Left hindlimb (tissue), 1 donor: ENCODE data around the gene SELENOK.

Experiments
- DNase-seq: peaks from one replicate; pipeline ENCODE4 v3.0.0-alpha.2; 2018

Gene SELENOK

DNA sequence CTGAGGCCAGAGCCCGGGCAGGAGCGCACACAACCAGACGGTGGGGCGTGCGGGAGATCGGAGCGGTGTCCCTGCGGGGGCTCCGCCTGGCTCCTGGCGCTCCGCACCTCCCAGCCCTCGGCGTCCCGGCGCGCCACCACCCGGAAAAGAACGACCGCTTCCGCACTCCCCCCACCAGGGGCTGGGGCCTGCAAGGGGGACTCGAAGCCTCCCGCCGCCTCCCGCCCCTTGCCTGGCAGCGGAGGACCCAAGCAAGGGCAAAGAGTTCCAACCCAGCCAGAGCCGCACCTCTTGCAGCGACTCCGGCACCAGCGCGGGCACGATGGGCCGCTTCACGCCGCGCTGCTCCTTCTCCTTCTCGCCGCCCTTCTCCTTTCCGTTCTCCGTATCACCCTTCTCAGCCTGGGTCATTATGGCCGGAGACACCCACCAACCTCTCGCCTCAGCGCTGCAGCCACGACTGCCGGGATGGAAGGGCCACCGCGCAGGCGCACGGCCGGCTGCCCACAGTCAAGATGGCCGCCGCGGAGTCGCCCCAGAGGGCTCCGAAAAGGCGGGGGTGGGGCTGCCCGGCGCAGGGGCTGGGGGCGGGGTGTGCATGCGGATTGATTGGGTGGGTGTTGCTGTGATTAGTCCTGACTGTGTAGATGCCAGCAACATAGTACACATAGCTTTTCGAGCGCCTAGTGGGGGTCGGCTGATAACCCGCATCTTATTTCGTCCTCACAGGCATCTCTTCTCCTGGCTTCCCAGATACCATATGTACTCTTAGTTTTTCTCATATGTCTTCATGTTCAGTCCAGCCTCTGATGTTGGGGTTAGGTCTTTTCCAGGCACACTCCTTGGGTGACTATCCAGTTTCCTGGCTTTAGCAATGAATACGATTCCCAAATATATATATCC is 9.7 kb downstream of the SELENOK start, which contains the start of gene ACTR8:
TSS of gene ACTR8 (minus strand) at position 462 of the 903 bp plus-strand sequence. CDS start at position 411, 51 bp downstream.
- DNase-seq: peak; percentile 94

DNA sequence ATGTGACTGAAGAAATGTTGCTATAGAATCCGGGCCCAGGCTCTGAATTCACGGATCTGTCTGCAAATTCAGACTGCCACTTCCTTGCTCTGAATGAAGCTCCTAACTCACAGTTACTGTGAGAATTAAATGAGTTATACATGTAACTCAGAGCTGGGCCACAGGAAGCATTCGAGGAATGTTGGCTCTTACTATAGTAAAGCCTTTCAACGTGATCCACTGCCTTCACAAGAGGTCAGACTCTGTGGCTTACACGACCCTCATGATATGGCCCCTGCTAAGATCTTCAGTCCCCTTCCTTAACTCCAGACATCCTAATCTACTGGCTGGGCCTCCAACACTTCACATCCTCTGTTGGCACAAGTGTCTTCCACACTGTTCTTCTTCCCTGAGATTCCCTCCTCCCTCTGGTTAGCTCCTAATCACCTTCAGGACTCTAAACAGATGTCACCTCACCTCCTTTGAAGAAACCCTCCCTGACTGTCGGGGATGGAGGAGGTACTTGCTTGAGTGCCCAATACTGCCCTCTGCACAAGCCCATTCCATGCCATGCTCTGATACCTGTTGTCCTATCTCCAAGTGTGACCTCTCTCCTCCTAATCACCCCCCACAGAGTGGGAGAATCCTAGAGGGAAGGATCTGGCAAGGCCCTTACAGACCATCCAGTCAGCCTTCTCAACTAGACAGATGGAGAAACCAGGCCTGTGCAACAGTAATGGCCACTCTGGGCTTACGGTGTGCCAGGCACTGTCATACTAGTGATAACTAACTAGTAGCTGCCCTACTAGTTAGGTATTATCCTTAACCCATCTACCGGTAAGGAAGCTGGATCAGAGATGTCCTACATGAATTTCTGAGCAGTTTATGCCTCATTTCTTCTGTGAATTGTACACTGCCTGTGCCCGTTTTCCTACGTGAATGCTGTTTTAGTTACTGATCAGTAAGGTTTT is 11.0 kb downstream of the SELENOK start:
- DNase-seq: no peak

DNA sequence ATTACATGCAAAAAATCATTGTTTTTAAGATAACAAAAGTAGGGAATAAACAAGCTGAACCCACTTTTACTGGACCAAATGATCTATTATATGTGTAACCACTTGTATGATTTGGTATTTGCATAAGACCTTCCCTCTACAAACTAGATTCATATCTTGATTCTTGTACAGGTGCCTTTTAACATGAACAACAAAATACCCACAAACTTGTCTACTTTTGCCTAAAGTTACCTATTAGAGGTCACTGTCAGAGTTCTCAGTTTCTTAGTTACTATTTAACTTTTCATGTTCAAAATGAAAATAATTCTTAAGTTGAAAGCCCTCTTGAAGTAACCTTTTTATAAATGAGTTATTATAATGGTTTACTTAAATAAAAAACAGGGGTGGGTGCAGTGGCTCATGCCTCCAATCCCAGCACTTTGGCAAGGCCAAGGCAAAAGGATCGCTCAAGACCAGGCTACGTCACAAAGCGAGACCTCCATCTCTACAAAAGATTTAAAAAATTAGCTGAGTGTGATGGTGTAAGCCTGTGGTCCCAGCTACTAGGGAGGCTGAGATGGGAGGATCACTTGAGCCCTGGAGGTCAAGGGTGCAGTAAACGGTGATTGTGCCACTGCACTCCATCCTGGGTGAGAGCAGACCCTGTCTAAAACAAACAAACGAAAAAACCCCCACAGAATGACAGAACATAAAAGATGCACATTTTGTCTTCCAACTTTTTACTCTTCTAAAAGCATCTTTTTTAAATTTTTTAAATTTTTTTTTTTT is 25.7 kb downstream of the SELENOK start:
- DNase-seq: no peak

DNA sequence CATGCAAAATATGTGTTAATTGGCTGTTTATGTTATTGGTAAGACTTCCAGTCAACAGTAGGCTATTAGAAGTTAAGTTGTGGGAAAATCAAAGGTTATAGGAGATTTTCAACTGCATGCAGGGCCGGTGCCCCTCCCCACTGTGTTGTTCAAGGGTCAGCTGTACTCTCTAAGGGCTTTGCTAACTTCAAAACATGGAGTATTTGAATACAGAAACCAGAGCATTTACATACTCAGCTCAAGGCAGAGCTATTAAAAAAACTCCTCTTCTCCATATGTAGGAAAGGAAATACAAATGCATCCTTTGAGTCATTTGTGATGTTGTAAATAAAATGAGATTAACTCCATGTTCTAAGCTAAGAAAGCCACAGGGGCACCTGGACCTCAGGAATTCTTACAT is 28.5 kb downstream of the SELENOK start:
- no peak for DNase-seq

DNA sequence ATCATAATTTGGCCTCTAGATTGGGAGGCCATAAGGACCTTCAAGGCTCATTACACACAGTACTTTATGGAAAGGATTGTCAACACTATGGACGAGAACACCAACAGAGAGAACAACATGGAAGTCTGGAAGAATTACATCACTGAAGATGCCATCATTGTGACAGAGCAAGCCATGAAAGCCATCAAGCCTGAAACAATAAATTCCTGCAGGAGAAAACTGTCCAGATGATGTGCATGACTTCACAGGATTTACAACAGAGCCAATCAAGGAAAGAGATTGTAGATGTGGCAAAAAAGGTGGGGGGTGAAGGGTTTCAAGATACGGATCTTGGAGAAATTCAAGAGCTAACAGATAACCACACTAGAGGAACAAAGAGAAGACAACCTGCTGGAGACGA is 29.4 kb downstream of the SELENOK start:
- DNase-seq: no peak

DNA sequence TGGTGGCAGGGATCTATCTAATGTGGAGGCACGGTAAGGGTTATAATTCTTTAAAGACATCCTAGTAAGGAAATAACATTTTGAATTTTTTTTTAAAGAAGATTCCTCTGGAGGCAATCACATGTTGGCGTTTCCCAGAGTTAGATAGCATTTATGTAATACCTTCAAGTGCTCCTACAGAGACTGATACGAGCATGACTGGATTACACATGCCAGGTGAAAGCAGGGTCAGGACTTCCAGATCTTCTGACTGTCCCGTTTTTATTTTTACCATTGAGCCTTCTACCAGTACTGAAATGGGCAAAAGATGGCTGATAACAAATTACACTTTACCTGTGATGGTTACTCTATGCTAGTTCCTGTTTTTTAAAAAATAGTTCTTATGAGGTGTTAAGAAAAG is 31.5 kb downstream of the SELENOK start:
- no peak for DNase-seq

DNA sequence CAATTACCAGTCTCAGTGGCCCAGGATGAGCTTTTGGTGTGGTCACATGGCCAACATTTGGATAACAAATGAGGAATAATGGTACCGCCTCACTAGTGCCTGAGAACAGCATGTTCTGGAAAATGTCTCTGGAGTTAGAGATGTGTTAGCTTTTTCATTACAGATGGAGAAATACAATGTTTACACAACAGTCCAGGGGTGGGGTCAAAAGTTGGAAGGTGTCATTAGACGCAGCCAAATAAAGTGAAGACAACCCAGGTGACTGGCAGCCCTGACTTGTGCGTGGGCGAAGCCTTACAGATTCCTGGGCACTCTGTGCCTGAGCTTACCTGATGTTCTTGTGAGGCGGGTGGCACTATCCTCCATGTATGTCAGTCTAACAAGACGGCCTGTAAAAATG is 32.5 kb downstream of the SELENOK start:
- no peak for DNase-seq

DNA sequence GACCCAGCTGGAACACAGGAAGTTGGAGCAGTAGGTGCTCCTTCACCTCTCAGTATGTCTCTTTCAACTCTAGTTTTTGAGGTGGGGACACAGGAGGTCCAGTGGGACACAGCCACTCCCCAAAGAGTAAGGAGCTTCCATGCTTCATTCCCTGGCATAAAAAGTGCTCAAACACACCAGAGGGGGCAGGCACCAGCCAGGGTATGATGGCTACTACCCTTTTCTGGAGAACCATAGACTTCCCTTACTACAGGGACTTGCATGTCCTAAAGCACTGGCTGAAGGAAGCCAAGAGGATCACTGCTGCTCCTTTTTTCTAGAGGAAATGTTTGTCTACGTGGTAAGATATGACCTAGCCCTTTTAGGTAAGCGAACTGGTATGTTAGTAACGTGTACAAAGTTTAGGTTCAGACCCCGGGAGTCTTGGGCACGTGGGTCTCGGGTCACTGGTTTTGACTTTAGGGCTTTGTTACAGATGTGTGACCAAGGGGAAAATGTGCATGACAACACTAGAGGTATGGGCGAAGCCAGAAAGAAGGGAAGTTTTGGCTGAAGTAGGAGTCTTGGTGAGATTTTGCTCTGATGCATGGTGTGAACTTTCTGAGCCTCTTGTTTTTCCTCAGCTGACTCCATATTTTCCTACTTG is 33.4 kb downstream of the SELENOK start:
- DNase-seq: no peak

DNA sequence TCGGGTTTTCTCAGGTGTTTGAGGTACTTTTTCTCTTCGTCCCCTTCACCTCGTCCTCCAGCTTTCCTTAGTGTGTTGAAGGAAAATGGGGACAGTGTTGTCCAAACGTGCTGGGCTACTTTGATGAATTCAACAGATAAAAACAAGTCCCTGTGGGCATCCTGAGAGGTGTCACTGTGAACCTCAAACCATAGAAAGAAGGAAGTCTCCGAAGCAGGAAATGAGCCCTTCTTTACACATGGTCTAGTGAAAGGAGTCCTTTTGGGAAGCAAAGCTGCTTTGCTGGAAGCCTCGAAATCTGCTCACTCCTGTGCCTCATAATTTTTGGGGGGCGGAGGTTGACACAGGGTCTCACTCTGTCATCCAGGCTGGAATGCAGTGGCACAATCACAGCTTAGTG is 34.7 kb downstream of the SELENOK start:
- no peak for DNase-seq

DNA sequence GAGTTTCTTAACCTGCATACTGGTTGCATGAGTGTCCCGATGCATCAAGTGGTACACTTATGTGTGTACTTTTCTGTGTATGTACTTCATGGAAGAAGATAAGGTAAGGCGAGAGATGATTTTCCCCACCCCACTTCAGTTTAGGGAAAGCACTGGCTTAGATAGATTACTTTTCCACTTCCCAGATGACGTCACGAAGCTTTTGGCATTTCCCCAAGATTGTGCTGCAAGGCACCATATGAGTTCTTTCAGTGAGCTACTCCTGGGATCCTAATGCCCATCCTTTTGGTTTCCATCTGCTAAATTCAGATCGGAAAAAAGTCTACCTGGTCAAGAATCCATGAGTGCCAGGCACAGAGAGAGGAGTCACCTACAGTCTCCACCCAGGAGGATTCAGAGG is 40.8 kb downstream of the SELENOK start:
- DNase-seq: no peak

DNA sequence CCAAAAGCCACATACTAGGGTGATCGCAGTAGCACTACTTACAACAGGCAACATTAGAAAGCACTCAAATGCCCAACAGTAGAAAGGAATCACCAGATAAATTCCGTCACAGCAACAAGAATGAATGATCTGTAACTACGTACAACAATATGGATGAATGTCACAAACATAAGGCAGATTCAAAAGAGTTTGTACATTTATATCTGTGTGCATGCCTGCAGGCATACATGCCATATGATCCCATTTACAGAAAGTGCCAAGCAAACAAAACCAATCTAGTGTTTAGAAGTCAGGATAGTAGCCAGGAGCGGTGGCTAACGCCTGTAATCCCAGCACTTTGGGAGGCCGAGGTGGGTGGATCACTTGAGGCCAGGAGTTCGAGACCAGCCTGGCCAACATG is 41.7 kb downstream of the SELENOK start:
- DNase-seq: no peak

DNA sequence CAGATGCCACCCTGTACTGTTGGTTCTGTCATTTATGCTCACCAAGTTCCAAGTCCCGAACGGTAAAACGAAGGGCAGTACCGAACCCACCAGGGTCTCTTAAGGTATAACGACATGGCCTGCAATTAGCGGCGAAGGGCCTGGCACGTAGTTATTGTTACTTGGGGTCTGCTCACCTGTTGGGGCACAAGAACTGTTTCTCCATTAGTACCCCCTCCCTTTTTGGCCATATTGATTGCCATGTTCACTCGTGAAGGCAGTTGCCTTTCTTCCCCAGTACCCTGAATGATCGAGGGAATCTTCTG is 44.9 kb downstream of the SELENOK start:
- no peak for DNase-seq

DNA sequence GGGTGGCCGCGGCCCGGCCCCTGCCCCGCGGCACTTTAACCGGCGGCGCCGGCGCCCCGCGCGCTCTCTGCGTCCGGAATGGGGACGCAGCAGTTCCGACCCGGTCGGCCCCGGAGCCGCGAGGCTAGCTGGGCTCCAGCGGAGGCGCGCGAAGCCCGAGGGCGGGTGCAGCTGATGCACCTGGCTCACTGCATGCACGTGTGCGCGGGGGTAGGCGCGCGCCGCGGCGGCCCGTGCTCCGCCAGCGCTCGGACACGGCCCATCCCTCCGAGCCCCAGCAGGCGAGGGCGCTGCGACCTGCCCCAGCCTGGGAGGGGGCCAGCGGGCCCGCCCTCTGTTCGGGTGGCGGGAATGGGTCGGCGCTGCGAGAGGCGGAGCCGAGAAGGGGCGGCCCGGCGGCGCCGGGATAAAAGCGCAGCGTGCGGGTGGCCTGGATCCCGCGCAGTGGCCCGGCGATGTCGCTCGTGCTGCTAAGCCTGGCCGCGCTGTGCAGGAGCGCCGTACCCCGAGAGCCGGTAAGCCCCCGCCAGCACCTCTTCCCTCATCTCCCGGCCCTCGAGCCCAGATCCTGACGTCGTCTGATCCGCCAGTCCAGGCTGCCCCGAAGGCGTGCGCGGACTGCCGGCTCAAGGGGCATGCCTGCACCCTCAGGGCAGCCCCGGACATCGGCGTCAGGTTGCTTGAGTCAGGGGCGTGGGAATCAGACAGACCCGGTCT is 45.4 kb downstream of the SELENOK start, which contains the start of the genes CHDH and IL17RB:
TSS of gene CHDH (minus strand) at position 286 of the 717 bp plus-strand sequence. CDS start 22,411 bp downstream, outside the sequence.
TSS of gene IL17RB (plus strand) at position 435 of the 717 bp plus-strand sequence. CDS start at position 456, 21 bp downstream.
- peak; percentile 76 for DNase-seq

DNA sequence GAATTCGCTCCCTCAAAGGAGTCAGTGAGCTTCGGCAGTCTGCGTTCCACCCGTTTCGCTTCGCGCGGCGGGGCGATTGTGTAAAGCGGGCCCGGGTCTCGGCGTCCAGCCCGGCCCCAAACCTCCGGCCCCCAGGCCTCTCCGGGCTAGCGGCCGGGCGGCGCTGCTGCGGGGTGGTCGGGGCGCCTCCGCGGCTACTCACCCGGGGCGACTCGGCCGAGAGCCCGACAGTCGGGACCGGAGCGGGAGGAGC is 45.9 kb downstream of the SELENOK start:
- DNase-seq: no peak

DNA sequence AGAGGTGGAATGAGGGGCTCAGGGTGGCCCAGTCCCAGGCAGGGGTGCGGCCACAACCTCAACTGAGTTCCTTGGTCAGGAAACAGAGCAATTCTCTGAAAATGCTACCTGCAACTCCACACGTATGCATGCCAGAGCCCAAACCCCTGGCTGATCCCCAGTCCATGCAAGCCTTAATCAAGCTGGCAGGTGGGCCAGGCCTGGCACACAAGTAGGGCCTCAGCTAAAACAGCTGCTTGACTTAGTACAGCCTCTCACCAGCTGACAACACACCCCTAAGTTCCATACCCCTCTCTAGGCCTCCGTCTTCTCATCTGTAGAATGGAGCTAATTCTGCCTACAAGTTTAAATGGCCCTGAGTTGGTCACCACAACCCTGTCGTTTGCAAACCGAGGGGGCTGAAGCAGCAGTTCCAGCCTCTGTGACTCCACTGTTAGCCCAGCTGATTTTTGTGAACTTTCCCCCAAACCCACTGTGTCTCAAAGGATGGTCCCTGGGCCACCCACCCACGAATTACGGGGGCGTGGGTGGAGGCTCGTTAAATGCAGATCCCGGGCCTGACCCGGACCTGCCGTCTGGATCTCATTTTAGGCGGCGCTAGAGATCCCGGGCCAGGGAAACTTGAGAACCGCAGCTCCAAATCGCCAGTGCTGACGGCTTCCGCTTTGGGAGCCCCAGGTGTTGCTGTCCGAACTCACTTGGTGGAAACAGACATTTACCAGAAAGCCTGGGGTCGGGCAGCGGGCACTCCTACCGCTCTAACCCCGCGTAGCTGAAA is 46.4 kb downstream of the SELENOK start:
- peak; percentile 74 for DNase-seq

DNA sequence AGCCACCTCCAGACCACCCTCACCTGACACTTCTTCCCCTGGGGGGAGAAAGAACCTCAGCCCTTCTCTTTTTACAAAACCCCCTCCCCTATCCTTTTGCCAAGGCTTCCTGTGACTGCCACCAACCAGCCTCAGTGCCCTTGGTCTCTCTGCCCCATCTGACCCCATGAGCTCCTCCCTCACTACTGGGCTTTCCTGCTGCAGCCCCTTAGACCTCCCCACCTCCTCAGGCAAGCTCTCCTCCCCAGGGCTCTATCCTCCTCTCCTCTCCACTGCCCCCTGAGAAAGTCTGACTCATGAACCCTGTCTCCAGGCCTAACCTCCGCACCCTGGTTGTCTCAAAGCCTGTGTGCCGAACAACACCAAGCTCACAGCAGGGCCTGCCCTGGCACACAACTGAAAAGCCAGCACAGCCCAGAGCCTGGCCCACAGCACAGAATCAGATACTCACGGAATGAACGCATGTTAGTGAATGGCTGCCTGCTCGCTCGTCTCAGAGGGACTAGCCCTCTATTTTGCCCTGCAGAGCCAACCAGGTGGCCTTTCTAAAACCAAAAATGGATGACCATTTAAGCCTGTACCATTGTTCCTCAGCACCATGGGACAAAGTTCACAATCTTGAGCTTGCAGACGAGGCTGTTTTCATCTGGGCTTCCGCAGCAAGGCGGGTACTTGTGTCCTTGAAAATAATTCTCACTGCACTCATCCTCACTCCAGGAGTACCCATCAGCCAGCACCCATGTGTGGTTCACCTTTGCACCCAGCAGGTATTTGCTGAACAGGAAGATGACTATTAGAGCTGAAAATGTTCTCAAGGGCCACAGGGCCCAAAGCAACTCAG is 47.2 kb downstream of the SELENOK start:
- DNase-seq: no peak

DNA sequence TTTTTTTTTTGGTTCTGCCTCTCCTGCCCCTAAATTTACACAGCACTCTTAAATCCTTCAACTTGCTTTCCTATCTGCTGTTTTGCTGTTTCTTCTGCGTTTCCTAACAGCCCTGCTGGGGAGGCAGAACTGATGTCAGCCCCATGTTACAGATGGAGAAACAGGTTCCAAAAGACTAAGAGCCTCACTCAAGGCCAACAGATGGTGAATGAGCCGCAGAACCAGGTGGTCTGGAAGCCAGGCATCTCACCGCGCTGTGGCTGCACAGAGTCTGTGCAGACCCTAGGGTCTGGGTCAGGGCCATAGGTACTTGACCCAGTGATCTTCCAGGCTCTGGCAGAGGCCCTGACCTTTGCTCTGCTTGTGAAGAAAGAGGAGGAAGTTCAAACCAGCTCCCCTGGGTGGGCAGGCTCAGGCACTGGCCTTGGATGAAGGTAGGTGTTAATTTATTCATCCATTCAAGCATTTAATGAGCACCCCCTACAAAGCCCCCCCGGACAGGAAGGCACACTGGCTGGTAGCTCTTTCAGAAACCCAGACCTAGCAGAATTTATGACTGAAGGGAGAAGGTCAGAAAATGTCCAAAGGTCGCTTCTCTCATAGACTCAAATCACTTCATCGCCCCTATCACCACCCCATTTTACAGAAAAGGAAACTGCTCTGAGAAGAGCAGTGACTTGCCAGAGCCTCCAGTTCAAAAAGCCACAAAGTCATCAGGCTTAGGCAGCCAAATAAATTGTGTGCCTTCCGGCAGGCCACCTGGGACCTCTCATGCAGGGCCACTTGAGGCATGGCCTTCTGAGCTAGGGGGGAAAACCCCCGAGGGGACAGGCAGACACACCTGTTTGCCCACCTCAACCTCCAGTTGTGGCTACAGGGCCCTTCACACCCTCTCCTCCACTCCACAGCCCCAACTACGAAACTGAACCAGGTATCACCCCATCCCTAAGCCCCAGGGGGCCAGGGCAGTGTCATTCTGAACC is 48.2 kb downstream of the SELENOK start:
- DNase-seq: no peak

DNA sequence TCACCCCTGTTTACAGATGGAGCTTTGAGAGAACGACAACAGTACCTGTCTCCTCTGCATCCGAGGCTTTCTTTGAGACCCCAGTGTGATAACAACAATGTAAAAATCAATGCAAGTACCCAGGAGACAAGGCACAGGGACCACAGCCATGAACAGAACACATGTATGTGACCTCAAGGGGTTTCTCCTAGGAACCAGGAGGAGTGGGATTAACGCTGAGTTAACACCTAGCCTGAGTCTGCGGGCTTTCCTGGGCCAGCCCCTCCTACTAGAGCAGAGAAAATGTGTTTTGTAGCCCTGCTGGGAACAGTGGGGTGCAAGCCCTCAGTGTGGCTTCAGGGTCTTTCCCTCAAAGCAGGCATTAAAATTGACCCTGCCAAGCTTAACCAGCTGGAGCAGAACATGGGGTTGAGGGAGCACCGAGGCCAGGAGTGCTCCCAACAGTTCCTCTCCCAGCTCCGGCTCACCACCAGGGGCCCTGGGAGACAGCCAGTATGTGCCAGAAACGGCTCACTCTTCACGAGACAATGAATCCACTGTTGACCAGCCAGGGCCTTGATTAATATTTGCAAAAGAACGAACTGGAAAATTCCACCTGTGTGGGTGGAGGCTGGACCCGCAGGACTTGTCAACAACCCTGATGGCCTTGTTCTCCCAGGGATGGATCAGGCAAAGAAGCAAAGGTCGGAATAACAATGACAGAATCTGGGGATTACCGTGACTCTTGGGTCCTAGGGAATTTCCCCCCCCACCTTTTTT is 49.0 kb downstream of the SELENOK start:
- DNase-seq: peak; percentile 57
